SIG-M5 treated with dmso at 0.1 percent for 504 hours (cell line): ENCODE results near the gene CYP2C9.
"Not testable (repeated sequence)": the region's sequence is repeated elsewhere in the genome, so short reads cannot be mapped to it uniquely, and the experiment has no call there.

Experiments
- DNase-seq: peaks from one replicate; lab custom pipeline; 2025; ENCODE audit not compliant: unreplicated experiment; lab: John Stamatoyannopoulos, UW

The CYP2C9 gene

DNA sequence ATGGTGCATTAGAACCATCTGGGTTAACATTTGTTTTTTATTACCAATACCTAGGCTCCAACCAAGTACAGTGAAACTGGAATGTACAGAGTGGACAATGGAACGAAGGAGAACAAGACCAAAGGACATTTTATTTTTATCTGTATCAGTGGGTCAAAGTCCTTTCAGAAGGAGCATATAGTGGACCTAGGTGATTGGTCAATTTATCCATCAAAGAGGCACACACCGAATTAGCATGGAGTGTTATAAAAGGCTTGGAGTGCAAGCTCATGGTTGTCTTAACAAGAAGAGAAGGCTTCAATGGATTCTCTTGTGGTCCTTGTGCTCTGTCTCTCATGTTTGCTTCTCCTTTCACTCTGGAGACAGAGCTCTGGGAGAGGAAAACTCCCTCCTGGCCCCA is at the start of gene CYP2C9:
CYP2C9 (plus strand) TSS at position 276 of the 400 bp plus-strand sequence; CDS start at position 301, 25 bp downstream.
- DNase-seq, result no peak

DNA sequence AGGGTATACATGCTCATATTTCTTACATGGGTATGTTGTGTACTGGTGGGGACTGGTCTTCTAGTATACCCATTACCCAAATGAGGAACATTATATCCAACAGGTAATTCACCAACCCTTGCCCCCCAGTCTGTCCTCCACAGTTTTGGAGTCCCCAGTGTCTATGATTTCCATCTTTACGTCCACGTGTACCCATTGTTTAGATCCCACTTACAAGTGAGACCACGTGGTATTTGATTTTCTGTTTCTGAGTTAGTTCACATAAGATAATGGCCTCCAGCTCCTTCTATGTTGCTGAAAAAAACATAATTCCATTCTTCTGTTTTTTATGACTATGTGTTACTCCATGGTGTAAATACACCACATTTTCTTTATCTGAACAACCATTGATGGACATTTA is 49.3 kb upstream of the CYP2C9 start:
- DNase-seq, result no peak

DNA sequence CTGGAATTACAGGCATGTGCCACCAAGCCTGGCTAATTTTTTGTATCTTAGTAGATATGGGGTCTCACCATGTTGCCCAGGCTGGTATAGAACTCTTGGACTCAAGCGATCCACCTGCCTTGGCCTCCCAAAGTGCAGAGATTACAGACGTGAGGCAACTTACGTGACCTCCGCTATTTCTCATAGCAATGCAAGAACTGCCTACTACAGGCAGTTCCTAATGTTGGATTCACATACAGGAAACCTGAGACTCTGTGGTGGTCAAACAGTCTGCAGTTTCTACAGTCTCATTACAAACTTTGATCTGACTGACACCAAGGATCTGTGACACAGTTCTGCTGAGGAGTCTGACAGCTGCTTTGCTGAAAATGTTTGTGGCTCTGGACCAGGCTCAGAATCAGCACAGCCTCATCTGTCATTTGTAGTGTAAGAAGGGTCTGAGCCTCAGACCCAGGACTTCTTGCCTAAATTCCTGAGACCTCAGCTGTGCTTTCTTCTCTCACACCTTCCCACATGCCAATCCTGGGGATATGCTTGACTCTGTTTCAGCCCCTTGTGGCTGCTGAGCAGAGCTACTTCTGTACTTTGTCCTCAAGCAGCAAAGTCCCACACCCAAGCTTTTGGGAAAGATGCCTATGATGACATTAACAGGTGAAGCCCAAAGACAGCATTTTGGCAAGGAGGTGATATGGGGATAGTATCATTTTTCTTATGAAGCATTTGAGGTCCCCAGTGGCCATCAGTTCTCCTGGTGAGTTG is 48.0 kb upstream of the CYP2C9 start:
- no peak for DNase-seq

DNA sequence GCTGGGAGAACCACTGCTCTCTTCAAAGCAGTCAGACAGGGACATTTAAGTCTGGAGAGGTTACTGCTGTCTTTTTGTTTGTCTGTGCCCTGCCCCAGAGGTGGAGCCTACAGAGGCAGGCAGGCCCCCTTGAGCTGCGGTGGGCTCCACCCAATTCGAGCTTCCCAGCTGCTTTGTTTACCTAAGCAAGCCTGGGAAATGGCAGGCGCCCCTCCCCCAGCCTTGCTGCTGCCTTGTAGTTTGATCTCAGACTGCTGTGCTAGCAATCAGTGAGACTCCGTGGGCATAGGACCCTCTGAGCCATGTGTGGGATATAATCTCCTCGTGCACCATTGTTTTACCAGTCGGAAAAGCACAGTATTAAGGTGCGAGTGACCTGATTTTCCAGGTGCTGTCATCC is 40.0 kb upstream of the CYP2C9 start:
- DNase-seq, result not testable (repeated sequence)

DNA sequence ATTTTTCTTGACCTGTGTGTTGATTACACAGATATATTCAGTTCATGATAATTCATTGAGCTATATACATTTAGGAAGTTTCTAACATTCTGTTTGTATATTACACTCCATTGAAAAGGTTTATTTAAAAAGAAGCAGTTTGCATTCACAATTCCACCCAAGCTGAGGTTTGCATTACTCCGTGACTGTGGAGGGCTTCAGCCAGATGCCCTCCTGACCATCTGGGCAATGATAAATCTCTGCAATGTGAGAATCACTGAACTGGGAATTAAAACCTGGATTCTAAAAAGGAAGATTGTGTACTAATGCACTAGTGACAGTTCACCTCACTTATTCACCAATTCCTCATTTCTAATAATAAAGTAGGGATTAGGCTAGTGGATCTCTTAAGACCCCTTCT is 36.4 kb upstream of the CYP2C9 start:
- DNase-seq, result no peak

DNA sequence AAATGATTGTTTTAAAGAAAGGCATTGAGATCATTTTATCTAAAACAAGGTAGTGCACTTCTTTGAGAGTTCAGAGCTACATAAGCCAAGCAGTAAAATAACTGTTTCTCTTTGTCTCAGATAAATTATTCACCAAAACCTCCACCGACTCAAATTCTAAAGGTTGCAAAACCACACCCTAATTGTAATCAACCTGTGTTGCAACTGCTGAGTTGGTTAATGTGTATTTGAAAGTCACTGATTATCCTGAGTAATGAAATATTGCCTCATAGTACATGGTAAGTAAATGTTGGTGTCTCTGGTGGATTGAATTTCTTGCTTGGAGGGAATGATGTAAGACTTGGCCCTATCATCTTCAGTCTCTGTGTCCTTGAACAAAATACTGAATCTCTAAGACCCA is 35.9 kb upstream of the CYP2C9 start:
- DNase-seq, result no peak

DNA sequence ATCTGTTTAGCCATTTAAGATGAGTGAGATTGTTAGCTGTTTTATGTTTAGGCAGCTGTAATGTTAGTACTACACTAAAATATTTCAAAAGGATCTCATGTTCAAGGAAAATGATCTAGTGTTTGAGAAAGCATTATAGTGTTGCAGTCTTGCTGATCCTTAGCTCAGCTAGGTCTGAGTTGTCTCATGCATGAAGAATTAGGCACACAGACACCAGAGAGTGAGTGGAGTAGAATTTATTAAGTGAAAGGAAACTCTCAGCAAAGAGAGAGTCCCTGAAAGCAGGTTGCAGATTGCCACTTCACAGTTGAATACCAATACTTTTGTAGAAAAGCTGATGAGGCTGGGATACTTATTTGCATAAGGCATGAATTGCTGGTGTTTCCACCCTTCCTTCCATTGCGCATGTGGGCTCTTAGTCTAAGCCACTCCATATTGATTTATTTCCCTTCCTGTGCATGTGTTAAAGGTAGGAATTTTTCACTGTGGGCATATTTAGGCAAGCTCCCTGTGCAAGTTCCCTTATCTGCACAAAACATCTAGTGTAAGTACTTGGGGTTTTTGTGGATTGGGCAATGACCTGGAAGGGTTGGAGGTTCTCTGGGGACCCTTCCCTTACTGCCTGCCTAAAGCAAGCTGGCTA is 33.8 kb upstream of the CYP2C9 start:
- not testable (repeated sequence) for DNase-seq

DNA sequence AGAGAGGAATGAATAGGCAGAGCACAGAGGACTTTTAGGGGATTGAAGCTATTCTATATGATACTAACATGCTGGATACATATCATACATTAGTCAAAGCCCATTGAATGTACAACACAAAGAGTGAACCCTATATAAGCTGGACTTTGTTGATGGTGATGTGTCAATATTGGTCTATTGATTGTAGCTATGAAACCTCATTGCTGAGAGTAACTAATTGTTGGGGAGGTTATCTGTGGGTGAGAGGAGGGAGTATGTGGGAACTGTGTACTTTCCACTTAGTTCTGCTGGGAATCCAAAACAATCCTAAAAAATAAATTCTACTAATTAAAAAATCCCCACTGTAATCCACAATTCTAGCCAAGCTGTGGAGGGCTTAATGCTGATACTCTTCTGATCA is 22.0 kb upstream of the CYP2C9 start:
- no peak for DNase-seq

DNA sequence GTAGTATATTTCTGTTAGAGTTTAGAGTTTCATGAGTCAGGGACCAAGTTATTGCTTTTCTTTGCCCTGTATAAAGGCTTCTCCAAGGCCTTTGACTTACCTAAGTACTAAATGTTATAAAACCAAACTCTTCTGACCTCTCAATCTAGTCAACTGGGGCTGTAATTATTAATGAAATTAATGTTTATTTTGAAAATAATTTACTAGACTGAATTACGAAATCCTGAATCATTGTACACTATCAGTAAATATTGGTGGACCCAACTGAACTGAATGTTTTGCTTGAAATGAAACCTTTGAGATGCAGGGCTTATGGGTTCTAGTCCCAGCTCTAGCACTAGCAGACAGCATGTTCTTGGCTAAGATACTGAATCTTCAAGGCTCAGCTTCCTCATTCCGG is 1.7 kb upstream of the CYP2C9 start:
- no peak for DNase-seq

DNA sequence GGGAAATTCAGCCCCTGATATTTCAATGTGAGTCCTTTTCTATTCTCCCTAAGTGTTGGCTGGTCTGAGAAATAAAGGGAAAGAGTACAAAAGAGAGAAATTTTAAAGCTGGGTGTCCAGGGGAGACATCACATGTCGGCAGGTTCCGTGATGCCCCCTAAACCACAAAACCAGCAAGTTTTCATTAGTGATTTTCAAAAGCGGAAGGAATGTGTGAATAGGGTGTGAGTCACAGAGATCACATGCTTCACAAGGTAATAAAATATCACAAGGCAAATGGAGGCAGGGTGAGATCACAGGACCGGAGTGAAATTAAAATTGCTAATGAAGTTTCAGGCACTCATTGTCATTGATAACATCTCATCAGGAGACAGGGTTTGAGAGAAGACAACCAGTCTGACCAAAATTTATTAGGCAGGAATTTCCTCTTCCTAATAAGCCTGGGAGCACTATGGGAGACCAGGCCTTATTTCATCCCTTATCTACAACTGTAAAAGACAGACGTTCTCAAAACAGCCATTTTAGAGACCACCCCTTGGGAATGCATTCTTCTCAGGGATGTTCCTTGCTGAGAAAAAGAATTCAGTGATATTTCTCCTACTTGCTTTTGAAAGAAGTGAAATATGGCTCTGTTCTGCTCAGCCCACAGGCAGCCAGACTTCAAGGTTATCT is 5.1 kb downstream of the CYP2C9 start:
- not testable (repeated sequence) for DNase-seq

DNA sequence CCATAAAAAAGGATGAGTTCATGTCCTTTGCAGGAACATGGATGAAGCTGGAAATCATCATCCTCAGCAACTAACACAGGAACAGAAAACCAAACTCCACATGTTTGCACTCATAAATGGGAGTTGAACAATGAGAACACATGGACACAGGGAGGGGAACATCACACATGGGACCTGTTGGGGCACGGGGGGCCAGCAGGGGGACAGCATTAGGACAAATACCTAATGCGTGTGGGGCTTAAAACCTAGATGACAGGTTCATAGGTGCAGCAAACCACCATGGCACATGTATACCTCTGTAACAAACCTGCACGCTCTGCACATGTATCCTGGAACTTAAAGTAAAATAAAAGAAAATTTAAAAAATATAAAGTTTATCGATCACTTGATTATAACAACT is 7.7 kb downstream of the CYP2C9 start:
- not testable (repeated sequence) for DNase-seq

DNA sequence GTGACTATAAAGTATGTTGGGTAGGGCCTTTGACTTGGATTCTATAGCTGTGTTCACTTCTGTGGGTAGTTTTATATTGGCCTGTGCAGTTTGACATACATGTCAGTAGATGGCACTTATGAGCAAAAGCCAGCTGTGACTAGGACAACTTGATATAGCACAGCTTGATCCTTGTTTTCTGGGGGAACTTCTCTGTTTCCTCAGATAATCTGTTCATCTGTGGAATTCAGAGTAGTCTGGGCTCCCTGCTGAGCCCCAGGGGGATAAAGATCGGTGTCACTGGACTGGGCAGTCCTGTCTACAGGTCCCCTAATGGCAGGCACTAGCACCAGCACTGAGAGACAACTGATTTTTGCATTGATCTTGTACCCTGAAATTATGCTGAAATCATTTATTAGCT is 25.4 kb downstream of the CYP2C9 start:
- DNase-seq, result peak; percentile 43

DNA sequence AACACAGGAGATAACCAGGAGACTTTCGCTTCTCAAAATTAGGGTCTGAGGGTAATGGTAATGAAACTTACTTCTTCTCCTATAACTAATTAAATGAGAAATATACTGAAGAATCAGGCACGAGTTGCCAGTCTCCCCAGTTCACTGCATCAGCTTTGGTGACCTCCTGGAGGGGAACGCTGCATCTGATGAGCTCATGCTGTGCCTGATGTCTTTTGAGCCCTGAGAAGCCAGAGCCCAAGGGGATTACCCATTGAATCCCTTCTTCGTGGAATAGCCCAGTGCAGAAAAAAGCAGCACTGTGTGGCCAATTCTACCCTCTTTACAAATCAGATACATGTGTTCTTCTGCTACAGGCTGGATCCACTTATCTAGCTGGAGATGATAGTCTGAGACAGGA is 45.1 kb downstream of the CYP2C9 start:
- no peak for DNase-seq

DNA sequence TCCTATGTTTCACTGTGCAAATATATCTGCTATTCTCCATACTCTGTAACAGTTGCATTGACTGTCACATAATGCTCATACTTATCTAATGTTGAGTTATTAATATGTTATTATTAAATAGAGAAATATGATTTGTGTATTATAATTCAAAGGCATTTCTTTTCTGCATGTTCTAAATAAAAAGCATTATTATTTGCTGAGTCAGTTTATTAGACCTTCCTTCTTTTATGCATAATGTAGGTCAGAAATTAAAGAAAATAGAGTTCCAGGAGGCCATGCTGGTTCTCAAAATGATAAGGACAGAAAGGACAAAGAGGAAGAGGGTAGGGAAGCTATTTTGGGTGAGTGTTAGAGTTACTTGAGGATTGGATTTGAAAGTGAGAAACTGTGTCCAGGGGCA is 50.7 kb downstream of the CYP2C9 start:
- DNase-seq, result no peak

DNA sequence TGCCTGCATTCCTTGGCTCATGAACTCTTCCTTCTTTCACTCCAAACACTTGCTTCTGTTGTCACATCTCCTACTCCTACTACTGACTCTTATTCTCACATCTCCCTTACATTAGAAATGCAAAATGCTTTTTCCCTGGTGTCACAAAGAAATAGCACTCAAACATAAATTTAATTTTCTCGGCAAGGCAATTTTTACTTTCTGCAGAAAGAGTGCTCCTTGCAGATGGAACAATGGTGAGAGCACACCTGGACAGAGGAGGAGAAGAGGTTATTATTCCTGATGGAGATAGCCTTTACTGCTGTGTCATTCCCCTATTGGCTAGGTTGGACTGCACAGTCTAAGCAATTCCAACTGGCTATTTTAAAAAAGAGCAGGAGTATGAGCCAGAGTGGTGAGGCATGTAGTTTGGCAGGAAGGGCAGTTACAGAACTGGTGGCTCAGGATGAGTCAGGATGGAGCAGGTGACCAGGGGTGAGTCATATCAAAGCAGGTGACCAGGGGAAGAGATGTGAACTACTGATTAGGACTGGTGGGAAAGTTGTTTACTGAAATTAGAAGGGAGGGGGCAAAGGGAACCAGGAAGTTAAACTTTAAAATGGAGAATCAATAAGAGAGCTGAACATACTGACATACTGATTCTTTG is 52.9 kb downstream of the CYP2C9 start:
- DNase-seq, result no peak

DNA sequence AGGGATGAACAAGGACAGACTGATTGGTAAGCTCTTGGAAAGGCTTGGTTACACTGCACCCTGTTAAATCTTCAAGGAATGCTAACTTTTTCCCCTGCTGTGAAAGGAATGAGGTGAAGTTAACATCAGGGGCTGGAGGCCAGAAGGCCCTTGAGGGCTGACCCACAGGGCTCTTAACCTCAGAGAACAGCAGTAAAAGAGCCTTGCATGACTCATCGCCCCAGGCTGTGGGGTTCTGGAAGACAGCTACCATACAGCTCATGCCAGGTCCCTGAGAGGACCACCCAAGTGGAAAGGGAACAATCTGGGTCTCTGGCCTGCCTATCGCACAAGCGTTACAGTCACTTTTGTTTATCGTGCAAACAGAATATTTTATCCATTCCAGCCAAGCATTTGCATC is 54.4 kb downstream of the CYP2C9 start:
- no peak for DNase-seq

DNA sequence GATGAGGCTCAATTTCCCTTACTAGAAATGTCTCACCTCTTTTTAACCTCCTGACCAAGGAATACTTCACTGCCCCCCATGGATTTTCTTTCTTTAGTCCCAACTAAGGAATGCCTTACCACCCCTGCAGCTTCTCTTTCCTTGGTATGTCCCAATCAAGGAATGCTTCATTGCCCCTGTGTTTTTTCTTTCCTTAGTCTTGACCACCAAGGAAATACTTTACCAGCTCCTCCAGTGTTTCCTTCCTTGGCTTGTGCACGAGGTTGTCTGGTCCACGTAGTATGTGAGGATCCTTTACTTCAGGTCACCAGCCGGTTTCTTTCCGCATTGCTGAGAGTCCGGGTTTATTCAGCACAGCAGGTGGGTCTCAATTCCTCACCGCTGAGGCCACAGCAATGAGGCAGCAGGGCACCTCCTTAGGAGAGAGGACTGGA is 59.3 kb downstream of the CYP2C9 start:
- no peak for DNase-seq

DNA sequence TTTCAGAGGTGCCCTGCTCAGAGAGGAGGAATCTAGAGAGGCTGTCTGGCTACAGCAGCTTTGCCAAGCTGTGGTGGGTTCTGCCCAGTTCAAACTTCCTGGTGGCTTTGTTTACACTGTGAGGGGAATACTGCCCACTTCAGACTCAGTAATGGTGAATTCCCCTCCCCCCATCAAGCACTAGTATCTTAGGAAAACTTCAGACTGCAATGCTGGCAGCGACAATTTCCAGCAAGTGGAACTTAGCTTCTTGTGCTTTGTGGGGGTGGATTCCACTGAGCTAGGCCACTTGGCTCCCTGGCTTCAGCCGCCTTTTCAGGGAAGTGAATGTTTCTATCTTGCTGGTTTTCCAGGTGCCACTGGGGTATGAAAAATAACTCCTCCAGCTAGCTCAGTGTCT is 88.0 kb downstream of the CYP2C9 start:
- DNase-seq, result no peak

DNA sequence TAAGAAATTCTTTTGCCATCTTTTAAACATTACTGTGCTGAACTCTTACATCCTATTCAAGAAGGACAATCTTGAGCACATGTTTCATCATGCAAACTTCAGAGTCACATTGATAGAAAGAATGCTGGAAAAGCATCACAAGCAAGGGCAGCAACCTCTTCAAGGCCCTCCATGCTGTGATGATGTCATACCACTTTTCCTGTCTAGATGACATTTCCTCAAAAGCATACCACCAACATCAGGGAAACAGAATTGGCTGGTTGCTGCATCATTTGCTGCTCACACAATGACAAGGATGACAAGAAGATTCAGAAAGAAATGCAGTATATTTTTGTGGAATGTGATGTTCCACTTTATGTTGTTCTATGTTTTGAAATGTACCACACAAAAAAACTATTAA is 93.2 kb downstream of the CYP2C9 start:
- no peak for DNase-seq

DNA sequence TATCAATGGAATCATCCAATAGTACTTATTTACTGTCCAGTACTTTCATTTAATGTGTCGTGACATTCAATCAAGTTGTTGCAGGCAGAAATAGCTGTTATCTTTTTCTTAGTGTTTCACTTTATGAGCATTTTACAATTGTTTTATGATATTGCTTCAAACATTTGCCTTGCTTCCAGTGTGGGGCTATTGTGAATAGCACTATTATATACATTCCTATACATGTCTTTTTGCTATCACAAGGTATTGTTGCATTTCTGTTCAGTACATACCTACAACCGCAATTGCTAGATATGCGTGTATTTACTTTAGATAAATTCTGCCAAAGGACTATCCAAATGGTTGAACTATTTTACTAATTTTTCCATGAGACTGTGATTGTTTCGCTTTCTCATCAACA is 95.9 kb downstream of the CYP2C9 start:
- no peak for DNase-seq
